Keratinocyte (primary cell): Measurements from ENCODE around the gene ITIH5. TPM values are rescaled to one million over a fixed set of nuclear protein-coding genes. Genes with fewer than 3 reads are reported as not detected.

Experiments used
- DNase-seq: peaks from one replicate; pipeline ENCODE4 v3.0.0-alpha.2; 2011; ENCODE audit warnings: low read depth, missing footprints, low spot score
- FAIRE-seq: peaks from 2 replicates; lab custom pipeline; 2011; peaks lifted over from hg19 to GRCh38; lab: Jason Lieb, UNC
- H2AFZ ChIP-seq: 2 replicates; pipeline ENCODE4 v1.6.0; 2012; ENCODE audit warnings: low read length, control low read depth, inconsistent platforms; ENCODE audit not compliant: control insufficient read depth
- H3K27ac ChIP-seq: 2 replicates; pipeline ENCODE4 v1.5.1; 2011; ENCODE audit warnings: low read length; ENCODE audit not compliant: control insufficient read depth, insufficient read depth
- H3K27me3 ChIP-seq: 3 replicates; pipeline ENCODE4 v1.6.0; 2011; ENCODE audit warnings: low read length; ENCODE audit not compliant: control insufficient read depth, insufficient read depth; ENCODE audit errors: extremely low read depth
- H3K36me3 ChIP-seq, 2 experiments: 2 replicates in 1 of 2; 3 replicates in 1 of 2; pipeline ENCODE4 v1.5.1; 2011; ENCODE audit warnings: low read length in 2 of 2, mild to moderate bottlenecking in 1 of 2; ENCODE audit not compliant: control insufficient read depth in 2 of 2, insufficient read depth in 2 of 2; ENCODE audit errors: extremely low read depth in 1 of 2
- H3K4me1 ChIP-seq: 3 replicates; pipeline ENCODE4 v1.5.1; 2011; ENCODE audit warnings: low read length; ENCODE audit not compliant: control insufficient read depth, insufficient read depth; ENCODE audit errors: extremely low read depth
- H3K4me2 ChIP-seq: 3 replicates; pipeline ENCODE4 v1.6.0; 2011; ENCODE audit warnings: low read depth, low read length; ENCODE audit not compliant: control insufficient read depth, insufficient read depth; ENCODE audit errors: extremely low read depth
- H3K4me3 ChIP-seq, 3 experiments: fragments of 200-600 bp in 1 of 3; sonication (generic) in 1 of 3; 2 replicates in 2 of 3; 3 replicates in 1 of 3; pipeline ENCODE4 v1.5.1; 2011 to 2016; ENCODE audit warnings: low read length in 3 of 3, mild to moderate bottlenecking in 3 of 3, control low read depth in 2 of 3, inconsistent platforms in 1 of 3, low read depth in 1 of 3, mixed read lengths in 1 of 3, mixed run types in 1 of 3, moderate library complexity in 1 of 3; ENCODE audit not compliant: control insufficient read depth in 2 of 3, insufficient read depth in 2 of 3; ENCODE audit errors: extremely low read depth in 1 of 3
- H3K79me2 ChIP-seq: 2 replicates; pipeline ENCODE4 v1.6.0; 2012; ENCODE audit warnings: low read length; ENCODE audit not compliant: control insufficient read depth, insufficient read depth
- H3K9ac ChIP-seq: 3 replicates; pipeline ENCODE4 v1.6.0; 2011; ENCODE audit warnings: low read length; ENCODE audit not compliant: control insufficient read depth, insufficient read depth; ENCODE audit errors: extremely low read depth
- H3K9me1 ChIP-seq: 3 replicates; pipeline ENCODE4 v1.6.0; 2011; ENCODE audit warnings: low read length; ENCODE audit not compliant: control insufficient read depth, insufficient read depth; ENCODE audit errors: extremely low read depth
- H3K9me3 ChIP-seq: 2 replicates; pipeline ENCODE4 v1.5.1; 2012; ENCODE audit warnings: low read depth, low read length; ENCODE audit not compliant: control insufficient read depth
- H4K20me1 ChIP-seq: 3 replicates; pipeline ENCODE4 v1.6.0; 2011; ENCODE audit warnings: low read length; ENCODE audit not compliant: control insufficient read depth, insufficient read depth; ENCODE audit errors: extremely low read depth
- EZH2 ChIP-seq: IDR thresholded peaks from one replicate; pipeline ENCODE4 v1.6.1; 2012; ENCODE audit warnings: inconsistent platforms, mild to moderate bottlenecking, low read length, moderate library complexity
- dilution Hi-C: fragments of 300-500 bp; cut with MboI; formaldehyde crosslinking; loops from one replicate; pipeline ENCODE4 v1.7.0; 2020; ENCODE audit warnings: low sequenced_read_pairs; ENCODE audit not compliant: extremely low pct_ligation_motif_present
- polyA plus RNA-seq, 5 experiments: library from polyadenylated mRNA; depleted of rRNA in 3 of 5; stranded (reverse) in 3 of 5; stranded (forward) in 1 of 5; unstranded in 1 of 5; fragments of >200 nt; gene quantifications; 1 replicate in 1 of 5; 2 replicates in 3 of 5; 3 replicates in 1 of 5; pipeline versions ENCODE4 v1.2.1 to v1.2.3, GENCODE V29; 2011 to 2012; ENCODE audit warnings: missing spikeins in 2 of 5, low read depth in 1 of 5, low replicate concordance in 1 of 5
- TF ChIP-seq, protein P1 (sequence below), 3 experiments: IDR thresholded peaks in 1 of 3; conservative IDR thresholded peaks in 1 of 3; optimal IDR thresholded peaks in 1 of 3; 2 replicates in 2 of 3; 3 replicates in 1 of 3; pipeline versions ENCODE3 to v1.5.1; 2011; ENCODE audit warnings: low read length in 3 of 3, mild to moderate bottlenecking in 3 of 3, moderate library complexity in 2 of 3, control low read depth in 1 of 3, inconsistent platforms in 1 of 3; ENCODE audit not compliant: insufficient read depth in 2 of 3; ENCODE audit errors: extremely low read depth in 1 of 3

Gene ITIH5
- polyA plus RNA-seq, 1 donor (not counting 4 experiments of a cell fraction or from before 2014, with no cell fraction given): not detected

DNA sequence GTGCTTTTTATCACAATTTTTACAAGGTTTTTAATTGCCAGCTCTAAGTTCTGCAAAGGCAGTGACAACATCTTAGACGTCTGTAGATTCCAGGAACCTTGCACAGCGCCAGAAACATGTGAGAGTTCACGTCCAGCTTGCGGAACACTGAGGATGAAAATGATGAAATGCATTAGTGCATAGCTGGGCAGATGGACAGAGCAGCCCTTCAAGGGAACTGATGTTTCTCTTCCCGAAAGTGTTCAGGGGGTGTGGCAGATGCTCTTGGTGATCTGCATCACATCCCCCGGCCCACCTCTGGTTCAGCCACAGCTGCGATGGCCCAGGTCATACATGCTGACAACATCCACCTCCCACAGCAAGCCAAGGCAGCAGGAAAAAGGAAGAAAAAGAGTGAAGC is 40.9 kb downstream of the ITIH5 start:
- dilution Hi-C loops: no loop called here
- H3K4me3 ChIP-seq: no peak overlapping the region
- H3K9me3 ChIP-seq: peaks cover 6% of the 10 kb centered on the region
- TF ChIP-seq, protein P1, sequence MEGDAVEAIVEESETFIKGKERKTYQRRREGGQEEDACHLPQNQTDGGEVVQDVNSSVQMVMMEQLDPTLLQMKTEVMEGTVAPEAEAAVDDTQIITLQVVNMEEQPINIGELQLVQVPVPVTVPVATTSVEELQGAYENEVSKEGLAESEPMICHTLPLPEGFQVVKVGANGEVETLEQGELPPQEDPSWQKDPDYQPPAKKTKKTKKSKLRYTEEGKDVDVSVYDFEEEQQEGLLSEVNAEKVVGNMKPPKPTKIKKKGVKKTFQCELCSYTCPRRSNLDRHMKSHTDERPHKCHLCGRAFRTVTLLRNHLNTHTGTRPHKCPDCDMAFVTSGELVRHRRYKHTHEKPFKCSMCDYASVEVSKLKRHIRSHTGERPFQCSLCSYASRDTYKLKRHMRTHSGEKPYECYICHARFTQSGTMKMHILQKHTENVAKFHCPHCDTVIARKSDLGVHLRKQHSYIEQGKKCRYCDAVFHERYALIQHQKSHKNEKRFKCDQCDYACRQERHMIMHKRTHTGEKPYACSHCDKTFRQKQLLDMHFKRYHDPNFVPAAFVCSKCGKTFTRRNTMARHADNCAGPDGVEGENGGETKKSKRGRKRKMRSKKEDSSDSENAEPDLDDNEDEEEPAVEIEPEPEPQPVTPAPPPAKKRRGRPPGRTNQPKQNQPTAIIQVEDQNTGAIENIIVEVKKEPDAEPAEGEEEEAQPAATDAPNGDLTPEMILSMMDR (optimal IDR thresholded peaks at IDR 0.05 in 1 of 3, IDR thresholded peaks at IDR 0.05 in 1 of 3, conservative IDR thresholded peaks at IDR 0.05 in 1 of 3; ENCODE audit: extremely low read depth in 1 of 3, insufficient read depth in 2 of 3, low read length in 3 of 3): no peak
- TF ChIP-seq EZH2: no peak
- no peaks in the 10 kb centered on the region for H4K20me1 ChIP-seq
- H3K4me2 ChIP-seq: no peak overlapping the region
- H3K36me3 ChIP-seq: no peaks in the 10 kb centered on the region
- H2AFZ ChIP-seq: no peak overlapping the region
- FAIRE-seq (no peak), DNase-seq (no peak)
- no peaks in the 10 kb centered on the region for H3K27me3 ChIP-seq
- no peak overlapping the region for H3K27ac ChIP-seq
- no peaks in the 10 kb centered on the region for H3K79me2 ChIP-seq
- no peaks in the 10 kb centered on the region for H3K9me1 ChIP-seq
- H3K9ac ChIP-seq: no peak overlapping the region
- no peaks in the 10 kb centered on the region for H3K4me1 ChIP-seq

DNA sequence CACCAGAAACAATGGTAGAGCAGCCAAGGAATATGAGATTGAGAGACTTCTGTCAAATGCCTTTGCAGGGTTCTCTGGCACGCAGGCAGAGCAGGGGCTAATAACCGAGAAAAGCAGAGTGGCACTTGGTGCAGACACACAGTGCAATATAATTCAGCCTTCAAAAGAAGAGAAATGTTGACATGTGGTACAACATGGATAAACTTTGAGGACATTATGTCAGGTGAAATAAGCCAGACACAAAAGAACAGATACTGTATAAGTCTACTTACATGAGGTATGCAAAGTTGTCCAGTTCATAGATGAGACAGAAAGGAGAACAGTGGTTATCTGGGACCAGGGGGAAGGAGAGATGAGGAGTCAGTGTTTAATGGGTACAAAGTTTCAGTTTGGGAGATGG is 41.8 kb downstream of the ITIH5 start:
- H3K36me3 ChIP-seq: no peaks in the 10 kb centered on the region
- no peaks in the 10 kb centered on the region for H4K20me1 ChIP-seq
- H3K27ac ChIP-seq: no peak overlapping the region
- FAIRE-seq (no peak), DNase-seq (no peak)
- H3K4me2 ChIP-seq: no peak overlapping the region
- no peaks in the 10 kb centered on the region for H3K4me1 ChIP-seq
- H3K9ac ChIP-seq: no peak overlapping the region
- H3K79me2 ChIP-seq: no peaks in the 10 kb centered on the region
- H3K9me3 ChIP-seq: peaks cover 6% of the 10 kb centered on the region
- no peak overlapping the region for H3K4me3 ChIP-seq
- no peaks in the 10 kb centered on the region for H3K9me1 ChIP-seq
- TF ChIP-seq, protein P1 (optimal IDR thresholded peaks at IDR 0.05 in 1 of 3, IDR thresholded peaks at IDR 0.05 in 1 of 3, conservative IDR thresholded peaks at IDR 0.05 in 1 of 3; ENCODE audit: extremely low read depth in 1 of 3, insufficient read depth in 2 of 3, low read length in 3 of 3): no peak
- TF ChIP-seq EZH2: no peak
- H3K27me3 ChIP-seq: no peaks in the 10 kb centered on the region
- dilution Hi-C loops: no loop called here
- no peak overlapping the region for H2AFZ ChIP-seq
